PFSK-1 (cell line): Measurements from ENCODE around the gene KRTAP10-8.

Experiments
- FOXP2 ChIP-seq: optimal IDR thresholded peaks from 2 replicates; pipeline ENCODE3; 2011; ENCODE audit warnings: borderline replicate concordance, control low read depth, inconsistent platforms; ENCODE audit not compliant: insufficient read depth; ENCODE audit errors: extremely low read length, extremely low read depth
- POLR2AphosphoS5 ChIP-seq: IDR thresholded peaks from 2 replicates; pipeline ENCODE4 v1.6.1; 2012; ENCODE audit warnings: low read depth, mild to moderate bottlenecking, control low read depth, low read length, moderate library complexity
- REST ChIP-seq, 2 experiments: IDR thresholded peaks; 2 replicates each; pipeline versions ENCODE4 v1.6.1 to v1.8.0; 2011 to 2012; ENCODE audit warnings: low read depth in 2 of 2, low read length in 2 of 2, control low read depth in 1 of 2, inconsistent platforms in 1 of 2, mild to moderate bottlenecking in 1 of 2, moderate library complexity in 1 of 2; ENCODE audit not compliant: insufficient read depth in 1 of 2
- SIN3A ChIP-seq: IDR thresholded peaks from 2 replicates; pipeline ENCODE4 v1.6.1; 2012; ENCODE audit warnings: mild to moderate bottlenecking, low read length, moderate library complexity, borderline replicate concordance; ENCODE audit not compliant: insufficient read depth
- TAF1 ChIP-seq: IDR thresholded peaks from 2 replicates; pipeline ENCODE4 v1.6.1; 2012; ENCODE audit warnings: low read length, control low read depth, borderline replicate concordance; ENCODE audit not compliant: insufficient read depth

KRTAP10-8 gene

DNA sequence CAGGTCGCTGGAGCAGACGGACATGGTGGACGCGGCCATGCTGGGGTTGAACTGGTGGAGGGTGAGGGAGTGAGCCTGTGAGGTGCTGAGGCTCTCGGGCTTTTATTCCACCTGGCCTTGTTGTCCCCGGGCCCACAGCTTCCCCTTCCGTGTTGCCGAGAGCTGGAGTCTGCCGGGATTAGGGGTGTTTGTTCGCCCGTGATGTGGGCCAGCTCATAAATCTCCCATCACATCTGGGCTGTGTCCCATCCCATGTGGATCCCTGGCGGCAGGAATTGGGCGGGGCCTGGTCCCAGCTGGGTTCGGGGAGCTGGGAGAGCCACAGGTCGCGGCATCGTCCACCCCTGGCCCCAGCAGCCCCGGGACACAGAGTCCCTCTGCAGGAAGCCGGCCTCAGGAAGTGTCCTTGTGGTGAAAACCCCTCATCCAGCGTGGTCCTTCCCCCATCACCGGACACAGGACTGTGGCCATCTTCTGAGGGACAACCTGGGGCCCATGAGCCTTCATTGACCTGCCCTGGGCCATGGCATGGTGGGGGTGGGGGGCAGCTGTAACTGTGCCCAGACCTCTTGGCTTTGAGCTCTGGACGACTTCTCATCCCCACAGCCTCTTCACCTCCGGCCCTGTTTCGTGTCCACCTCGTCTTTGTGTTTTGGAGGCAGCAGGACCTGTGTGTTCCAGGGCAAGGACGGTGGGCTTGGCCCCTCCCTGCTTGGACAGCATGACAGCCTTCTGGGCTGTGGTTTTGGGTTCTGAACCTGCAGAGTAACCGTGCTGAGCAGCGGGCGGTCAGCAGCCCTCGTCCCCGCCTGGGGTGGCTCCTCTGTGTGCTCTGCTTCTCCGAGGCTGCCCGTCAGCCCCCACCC is 19.2 kb upstream of the KRTAP10-8 start, which contains the start of gene KRTAP10-6:
Gene KRTAP10-6 (minus strand): TSS at position 60 of the 866 bp plus-strand sequence. CDS start 21 bp downstream, at position 39.
- TF ChIP-seq POLR2AphosphoS5: no peak
- no peak for TF ChIP-seq REST (IDR thresholded peaks at IDR 0.05; ENCODE audit: insufficient read depth in 1 of 2, low read depth in 2 of 2, low read length in 2 of 2)
- TF ChIP-seq FOXP2: no peak
- TF ChIP-seq SIN3A: no peak
- no peak for TF ChIP-seq TAF1

DNA sequence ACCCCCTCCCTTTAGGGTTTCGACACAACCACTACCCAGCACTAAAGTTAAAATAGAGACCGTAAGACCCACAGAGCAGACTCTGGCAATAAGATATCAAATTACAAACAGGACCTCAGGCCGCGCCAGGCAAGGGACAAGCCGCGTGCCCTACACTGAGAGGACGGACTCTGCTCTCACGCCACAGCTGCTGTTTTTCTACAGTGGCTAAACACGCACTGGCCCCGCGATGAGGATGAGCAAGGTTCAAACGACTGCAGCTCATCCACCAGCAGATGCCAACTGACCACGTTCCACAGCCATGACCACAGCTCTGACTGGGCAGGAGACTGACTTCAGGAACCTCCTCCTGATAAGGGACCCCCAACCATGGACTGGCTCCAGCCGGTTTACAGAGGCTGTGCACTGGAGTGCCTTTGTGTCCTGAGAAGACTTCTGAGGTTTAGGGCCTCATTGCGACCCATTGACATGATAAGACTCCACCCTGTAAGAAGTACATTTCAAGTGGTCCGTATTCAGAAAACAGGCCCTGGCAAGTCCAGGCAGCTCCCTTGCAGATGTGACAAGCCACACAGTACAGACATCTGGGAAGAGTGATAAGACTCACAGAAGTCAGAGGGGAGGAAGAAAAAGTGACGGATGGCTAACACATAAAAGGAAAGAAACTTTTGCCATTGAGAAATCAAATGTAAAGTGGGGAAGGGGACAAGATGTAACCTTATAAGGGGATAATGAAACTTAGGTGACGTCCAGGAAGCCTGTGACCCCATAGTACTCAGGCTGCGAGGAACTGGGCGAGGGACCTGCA is 18.1 kb upstream of the KRTAP10-8 start:
- TF ChIP-seq REST (IDR thresholded peaks at IDR 0.05; ENCODE audit: insufficient read depth in 1 of 2, low read depth in 2 of 2, low read length in 2 of 2) (no peak), SIN3A (no peak), POLR2AphosphoS5 (no peak), TAF1 (no peak), FOXP2 (no peak)

GRCh38 chr21:44594406-44594916 is 17.4 kb upstream of the KRTAP10-8 start:
- TF ChIP-seq TAF1 (no peak), POLR2AphosphoS5 (no peak), FOXP2 (no peak), SIN3A (no peak), REST (IDR thresholded peaks at IDR 0.05; ENCODE audit: insufficient read depth in 1 of 2, low read depth in 2 of 2, low read length in 2 of 2) (no peak)

DNA sequence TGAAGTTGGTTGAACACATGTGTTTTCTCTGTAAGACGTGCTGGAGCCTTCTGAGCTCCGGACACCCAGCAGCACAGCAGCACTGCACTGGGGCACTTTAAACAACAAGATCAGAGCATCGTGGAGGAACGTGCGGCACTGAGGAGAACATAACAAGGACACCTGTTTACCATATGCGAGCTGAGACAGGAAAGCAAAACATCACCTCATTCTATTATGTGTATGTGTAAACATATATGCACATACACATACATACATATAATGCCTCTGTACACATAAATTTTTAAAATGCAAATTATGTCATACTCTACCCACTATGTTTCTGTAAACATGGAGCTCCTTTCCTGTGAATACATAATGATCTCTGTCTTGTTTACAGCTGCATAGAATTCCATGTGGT is 16.4 kb upstream of the KRTAP10-8 start:
- TF ChIP-seq SIN3A (no peak), POLR2AphosphoS5 (no peak), TAF1 (no peak), REST (IDR thresholded peaks at IDR 0.05; ENCODE audit: insufficient read depth in 1 of 2, low read depth in 2 of 2, low read length in 2 of 2) (no peak), FOXP2 (no peak)
